Mononuclear cell (primary cell): ENCODE measurements around the gene SYF2. TPM values are rescaled to one million over a fixed set of nuclear protein-coding genes. Genes with fewer than 3 reads are reported as not detected.
"Not testable (repeated sequence)": the region's sequence is repeated elsewhere in the genome, so short reads cannot be mapped to it uniquely, and the experiment has no call there.

Source experiments
- H3K27me3 ChIP-seq: 2 replicates; pipeline ENCODE4 v1.6.0; 2011; ENCODE audit warnings: low read length, control low read depth; ENCODE audit not compliant: insufficient read depth
- H3K4me1 ChIP-seq: 2 replicates; pipeline ENCODE4 v1.5.1; 2011; ENCODE audit warnings: mild to moderate bottlenecking, low read length, control low read depth; ENCODE audit not compliant: insufficient read depth
- H3K4me3 ChIP-seq: 2 replicates; pipeline ENCODE4 v1.5.1; 2011; ENCODE audit warnings: mild to moderate bottlenecking, low read length, moderate library complexity
- H3K9me3 ChIP-seq: 2 replicates; pipeline ENCODE4 v1.5.1; 2011; ENCODE audit warnings: low read depth, mild to moderate bottlenecking, control low read depth, low read length
- total RNA-seq: library from RNA; depleted of rRNA; stranded (reverse); fragments of >200 nt; gene quantifications from one replicate; pipeline ENCODE4 v1.2.3, GENCODE V29; 2012

SYF2 gene
- total RNA-seq, 1 donor, result 98.0 TPM

DNA sequence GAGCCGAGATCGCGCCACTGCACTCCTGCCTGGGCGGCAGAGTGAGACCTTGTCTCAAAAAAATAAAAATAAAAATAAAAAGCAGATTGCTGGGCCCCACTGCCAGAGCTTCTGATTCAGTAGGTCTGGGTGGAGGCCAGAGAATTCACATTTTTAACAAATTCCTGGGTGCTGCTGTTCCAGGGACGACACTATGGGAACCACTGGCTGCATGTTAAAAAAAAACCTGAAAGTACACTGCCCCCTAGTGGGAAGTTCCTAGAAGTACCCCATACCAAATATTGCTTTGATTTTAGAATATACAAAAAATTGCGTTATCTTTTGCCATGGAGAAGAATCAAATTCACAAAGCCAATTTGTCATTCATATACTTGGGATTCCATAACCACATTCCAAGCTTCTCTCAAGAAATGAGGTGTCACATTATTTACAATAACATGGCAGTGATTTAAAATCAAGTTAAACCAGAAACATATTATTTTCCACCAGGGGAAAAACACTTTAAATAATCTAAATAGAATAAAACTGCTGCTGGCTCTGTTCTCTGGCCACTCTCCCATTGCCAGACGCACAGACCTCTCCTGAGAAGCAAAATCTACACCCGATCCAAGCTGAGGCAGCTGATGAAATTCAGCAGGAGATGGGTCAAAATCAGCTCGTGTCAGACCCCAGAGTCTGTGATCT lies 27.4 kb downstream of the SYF2 start:
- Histone ChIP-seq H3K9me3 (no peaks in the 10 kb centered on the region), H3K27me3 (no peaks in the 10 kb centered on the region), H3K4me3 (no peak overlapping the region), H3K4me1 (no peaks in the 10 kb centered on the region)

DNA sequence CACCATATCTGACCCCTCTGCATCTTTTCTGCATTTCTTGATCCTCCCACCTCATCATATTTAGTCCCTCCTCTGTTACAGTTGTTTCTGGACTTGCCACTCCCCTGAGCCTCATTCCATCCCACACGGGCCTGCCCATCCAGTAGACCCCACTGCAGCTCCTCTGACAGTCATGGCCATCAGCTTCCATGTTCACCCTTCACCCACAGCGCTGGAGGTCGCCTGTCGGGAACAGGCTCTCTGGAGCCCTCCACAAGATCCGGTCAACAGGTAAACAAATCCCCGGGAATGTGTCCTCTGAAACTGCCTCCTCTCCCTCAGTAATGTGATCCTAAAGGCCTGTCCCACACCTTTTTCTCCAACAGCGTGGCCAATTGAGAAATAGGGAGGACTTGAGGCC lies 31.3 kb downstream of the SYF2 start:
- H3K27me3 ChIP-seq, result no peaks in the 10 kb centered on the region
- no peaks in the 10 kb centered on the region for H3K9me3 ChIP-seq
- H3K4me1 ChIP-seq, result no peaks in the 10 kb centered on the region
- no peak overlapping the region for H3K4me3 ChIP-seq

DNA sequence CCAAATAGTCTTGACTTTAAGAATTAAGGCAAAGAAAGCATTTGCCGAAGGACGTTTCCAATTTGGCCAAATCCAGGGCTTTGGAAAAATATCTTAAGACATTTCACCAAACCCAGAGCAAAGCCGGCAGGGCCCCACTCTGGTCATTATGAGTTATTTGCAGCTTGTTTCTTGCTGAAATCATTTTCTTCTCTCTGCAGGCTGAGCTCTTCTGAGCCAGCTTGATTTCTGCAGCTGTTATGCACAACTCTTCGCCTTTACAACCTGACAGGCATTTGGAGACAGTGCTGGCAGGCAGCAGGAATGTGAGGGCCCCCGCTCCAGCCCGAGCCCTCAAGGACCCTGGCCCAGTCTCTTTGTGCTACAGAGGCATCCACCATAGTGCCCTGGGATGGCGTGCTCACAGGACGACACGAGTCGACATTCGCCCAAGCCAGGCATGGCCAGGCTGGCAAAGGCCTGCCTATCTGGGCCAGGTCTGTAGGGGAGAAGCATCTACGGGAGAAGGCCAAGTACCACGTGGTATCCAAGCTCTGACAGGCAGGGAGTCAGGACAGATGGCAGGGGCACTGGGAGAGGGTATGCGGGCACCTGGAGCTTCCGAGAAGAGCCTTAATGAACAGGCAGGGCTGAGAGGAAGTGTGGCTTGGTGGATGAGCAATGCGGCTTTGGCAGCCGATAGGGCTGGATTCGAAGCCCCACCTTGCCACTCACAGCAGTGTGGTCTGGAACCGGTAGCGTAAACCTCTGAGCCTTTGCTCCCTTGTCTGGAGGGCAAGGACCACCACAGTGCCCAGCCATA lies 32.3 kb downstream of the SYF2 start:
- Histone ChIP-seq H3K4me1 (no peaks in the 10 kb centered on the region), H3K27me3 (no peaks in the 10 kb centered on the region), H3K9me3 (no peaks in the 10 kb centered on the region), H3K4me3 (no peak overlapping the region)

- H3K27me3 ChIP-seq, result no peaks in the 10 kb centered on the region
Observed at GRCh38 chr1:25198663-25199252, 33.5 kb downstream of the SYF2 start.

GRCh38 chr1:25197982-25198662 lies 34.2 kb downstream of the SYF2 start:
- H3K4me1 ChIP-seq, result no peaks in the 10 kb centered on the region
- no peak overlapping the region for H3K4me3 ChIP-seq
- no peaks in the 10 kb centered on the region for H3K27me3 ChIP-seq
- H3K9me3 ChIP-seq, result no peaks in the 10 kb centered on the region

More at GRCh38 chr1:25198663-25199252, 33.5 kb downstream of the SYF2 start:
- Histone ChIP-seq H3K4me3 (no peak overlapping the region), H3K4me1 (no peaks in the 10 kb centered on the region), H3K9me3 (no peaks in the 10 kb centered on the region)

GRCh38 chr1:25197235-25197975 lies 34.9 kb downstream of the SYF2 start:
- Histone ChIP-seq H3K9me3 (no peaks in the 10 kb centered on the region), H3K27me3 (no peaks in the 10 kb centered on the region), H3K4me1 (no peaks in the 10 kb centered on the region), H3K4me3 (no peak overlapping the region)

- no peaks in the 10 kb centered on the region for H3K27me3 ChIP-seq
- H3K4me3 ChIP-seq, result no peak overlapping the region
- H3K9me3 ChIP-seq, result no peaks in the 10 kb centered on the region
- H3K4me1 ChIP-seq, result no peaks in the 10 kb centered on the region
Observed at GRCh38 chr1:25196830-25197229, 35.5 kb downstream of the SYF2 start.

GRCh38 chr1:25195835-25196234 lies 36.5 kb downstream of the SYF2 start:
- H3K4me3 ChIP-seq, result no peak overlapping the region
- no peaks in the 10 kb centered on the region for H3K4me1 ChIP-seq
- H3K9me3 ChIP-seq, result no peaks in the 10 kb centered on the region
- no peaks in the 10 kb centered on the region for H3K27me3 ChIP-seq

DNA sequence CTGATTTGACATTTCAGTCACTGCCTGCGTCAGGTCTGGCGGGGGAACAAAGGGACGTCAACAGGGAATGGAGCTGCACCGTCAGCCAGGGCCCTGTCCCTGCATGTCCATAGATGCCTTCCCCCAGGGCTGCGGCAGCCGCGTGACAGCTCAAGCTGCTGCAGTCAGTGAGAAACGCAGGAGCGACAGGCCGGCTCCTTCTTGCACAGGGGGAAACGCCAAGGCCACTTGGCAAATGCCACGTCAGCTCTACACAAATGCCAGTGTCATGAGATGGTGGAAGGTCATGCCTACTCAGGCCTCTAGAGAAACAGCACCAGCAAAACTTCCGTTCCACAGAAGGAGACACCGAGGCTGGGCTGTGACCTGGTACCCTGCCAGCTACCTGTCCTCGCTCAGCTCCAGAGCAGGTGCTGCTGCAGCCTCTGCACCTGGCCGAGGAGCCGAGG lies 37.7 kb downstream of the SYF2 start:
- Histone ChIP-seq H3K9me3 (no peaks in the 10 kb centered on the region), H3K4me1 (no peaks in the 10 kb centered on the region), H3K4me3 (no peak overlapping the region), H3K27me3 (no peaks in the 10 kb centered on the region)

DNA sequence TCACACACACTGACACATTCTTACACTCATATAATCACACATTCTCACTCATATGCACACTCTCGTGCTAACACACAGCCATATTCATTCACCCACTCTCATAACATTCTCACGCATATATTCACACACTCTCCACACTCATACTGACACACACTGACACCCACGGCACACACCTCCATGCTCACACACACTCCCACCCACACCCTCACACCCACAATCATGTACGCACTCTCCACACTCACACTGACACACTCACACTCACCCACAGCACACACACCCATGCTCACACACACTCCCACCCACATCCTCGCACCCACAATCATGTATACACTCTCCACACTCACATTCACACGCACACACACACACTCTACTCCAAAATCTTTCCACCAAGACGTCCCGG lies 38.2 kb downstream of the SYF2 start:
- Histone ChIP-seq H3K4me3 (no peak overlapping the region), H3K9me3 (no peaks in the 10 kb centered on the region), H3K4me1 (no peaks in the 10 kb centered on the region), H3K27me3 (no peaks in the 10 kb centered on the region)

DNA sequence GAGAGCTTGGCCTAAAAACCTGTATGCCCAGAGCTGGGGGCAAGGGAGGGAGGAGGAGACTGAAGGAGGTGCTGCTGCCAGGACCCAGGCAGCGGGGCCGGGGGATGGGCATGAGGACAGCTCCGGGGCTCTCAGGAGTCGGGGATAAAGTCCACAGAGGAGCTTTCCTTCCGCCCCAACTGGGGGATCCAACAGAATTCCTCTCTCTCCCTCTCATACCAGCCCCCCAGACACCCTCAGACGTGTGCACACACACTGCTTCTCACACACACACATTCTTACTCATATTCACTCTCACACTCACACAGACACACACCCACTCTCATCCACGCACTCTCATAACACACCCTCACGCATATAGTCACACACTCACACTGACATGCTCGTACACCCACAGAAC lies 39.1 kb downstream of the SYF2 start:
- Histone ChIP-seq H3K9me3 (no peaks in the 10 kb centered on the region), H3K27me3 (no peaks in the 10 kb centered on the region), H3K4me1 (no peaks in the 10 kb centered on the region), H3K4me3 (no peak overlapping the region)

GRCh38 chr1:25192154-25192553 lies 40.1 kb downstream of the SYF2 start:
- no peak overlapping the region for H3K4me3 ChIP-seq
- no peaks in the 10 kb centered on the region for H3K4me1 ChIP-seq
- no peaks in the 10 kb centered on the region for H3K27me3 ChIP-seq
- no peaks in the 10 kb centered on the region for H3K9me3 ChIP-seq

GRCh38 chr1:25190260-25190659 lies 42.0 kb downstream of the SYF2 start:
- Histone ChIP-seq H3K4me1 (no peaks in the 10 kb centered on the region), H3K4me3 (no peak overlapping the region), H3K27me3 (no peaks in the 10 kb centered on the region), H3K9me3 (no peaks in the 10 kb centered on the region)

GRCh38 chr1:25187904-25188303 lies 44.4 kb downstream of the SYF2 start:
- not testable (repeated sequence) for H3K9me3 ChIP-seq, H3K27me3 ChIP-seq, H3K4me1 ChIP-seq, H3K4me3 ChIP-seq
